HCT116 (cell line): Measurements from ENCODE around the gene MTHFSD. TPM values are rescaled to one million over a fixed set of nuclear protein-coding genes. Genes with fewer than 3 reads are reported as not detected.

Experiments
- ATAC-seq: fragments of 200-7000 bp; cut with Tn5 transposase; 2 replicates; pipeline ENCODE4 v1.9.1; 2020; ENCODE audit warnings: mild to moderate bottlenecking, moderate library complexity
- BruUV-seq: library from RNA; stranded (reverse); fragments of 400-500 nt; replicated peaks from 2 replicates; lab custom pipeline; 2021; lab: Mats Ljungman, UMichigan
- CTCF ChIA-PET: fragments of 300-600 bp; sonication (Branson Sonifier 250); formaldehyde crosslinking; loops from one replicate; lab custom pipeline; 2021; ENCODE audit warnings: antibody characterized with exemption; lab: Charles Lee
- POLR2A ChIA-PET: fragments of 300-600, 350-600 bp; sonication (Branson Sonifier 250); formaldehyde crosslinking; loops from one replicate; lab custom pipeline; 2021; ENCODE audit warnings: antibody characterized with exemption; lab: Charles Lee
- RAD21 ChIA-PET, 2 experiments: fragments of 300-600 bp; sonication (Branson Sonifier 250); formaldehyde crosslinking; loops; one replicate each; lab custom pipeline; 2023; ENCODE audit warnings: low total read pairs in 2 of 2; ENCODE audit not compliant: uncharacterized antibody in 2 of 2, unreplicated experiment in 2 of 2, low non-redundant PET in 1 of 2; lab: Charles Lee
- DNase-seq: peaks from one replicate; pipeline ENCODE4 v3.0.0-alpha.2; 2010; ENCODE audit warnings: low read depth, low spot score
- H2AFZ ChIP-seq: fragments of 200-600 bp; shearing (Covaris generic), sonication (generic); 2 replicates; pipeline ENCODE4 v1.6.1; 2017; ENCODE audit warnings: low read depth, mixed run types, mixed read lengths, antibody characterized with exemption, low read length; ENCODE audit not compliant: poor library complexity, severe bottlenecking
- H3K27ac ChIP-seq: 2 replicates; pipeline ENCODE4 v1.5.1; 2012; ENCODE audit warnings: low read depth, low read length
- H3K27me3 ChIP-seq: fragments of 200-600 bp; sonication (generic); 2 replicates; pipeline ENCODE4 v1.6.1; 2016; ENCODE audit warnings: mixed run types, low read length, mixed read lengths; ENCODE audit not compliant: insufficient read depth
- H3K36me3 ChIP-seq, 2 experiments: fragments of 200-500 bp in 1 of 2; fragments of 200-600 bp in 1 of 2; sonication (Bioruptor generic) in 1 of 2; sonication (generic) in 1 of 2; 2 replicates each; pipeline versions ENCODE4 v1.5.1 to v1.6.1; 2014 to 2016; ENCODE audit warnings: low read length in 2 of 2, inconsistent platforms in 1 of 2, mixed read lengths in 1 of 2, mixed run types in 1 of 2; ENCODE audit not compliant: insufficient read depth in 2 of 2, control insufficient read depth in 1 of 2
- H3K4me1 ChIP-seq, 2 experiments: fragments of 200-600 bp in 1 of 2; sonication (generic) in 1 of 2; 2 replicates each; pipeline versions ENCODE4 v1.5.1 to v1.6.1; 2012 to 2017; ENCODE audit warnings: low read length in 2 of 2, inconsistent platforms in 1 of 2, mild to moderate bottlenecking in 1 of 2, mixed read lengths in 1 of 2, mixed run types in 1 of 2, moderate library complexity in 1 of 2; ENCODE audit not compliant: insufficient read depth in 2 of 2, control insufficient read depth in 1 of 2
- H3K4me2 ChIP-seq: fragments of 200-600 bp; sonication (generic); 2 replicates; pipeline ENCODE4 v1.6.1; 2017; ENCODE audit warnings: mixed run types, low read length, mixed read lengths
- H3K4me3 ChIP-seq, 2 experiments: fragments of 200-600 bp in 1 of 2; sonication (generic) in 1 of 2; replicated peaks in 1 of 2; 2 replicates each; pipeline ENCODE4 v1.5.1; 2011 to 2016; ENCODE audit warnings: low read length in 2 of 2, control low read depth in 1 of 2, low read depth in 1 of 2, mild to moderate bottlenecking in 1 of 2, mixed read lengths in 1 of 2, mixed run types in 1 of 2
- H3K79me2 ChIP-seq: fragments of 200-600 bp; sonication (generic); 2 replicates; pipeline ENCODE4 v1.6.1; 2017; ENCODE audit warnings: mild to moderate bottlenecking, mixed run types, low read length, moderate library complexity, mixed read lengths; ENCODE audit not compliant: insufficient read depth
- H3K9ac ChIP-seq: fragments of 200-600 bp; sonication (generic); 2 replicates; pipeline ENCODE4 v1.6.1; 2016; ENCODE audit warnings: low read length, mixed read lengths
- H3K9me2 ChIP-seq: fragments of 200-600 bp; sonication (generic), shearing (Covaris generic); 2 replicates; pipeline ENCODE4 v1.6.1; 2017; ENCODE audit warnings: mixed run types, mild to moderate bottlenecking, moderate library complexity; ENCODE audit not compliant: insufficient read depth
- H3K9me3 ChIP-seq, 2 experiments: fragments of 200-500 bp in 1 of 2; fragments of 200-600 bp in 1 of 2; sonication (Bioruptor generic) in 1 of 2; sonication (generic) in 1 of 2; 2 replicates each; pipeline ENCODE4 v1.6.1; 2014 to 2017; ENCODE audit warnings: low read length in 2 of 2, mixed read lengths in 2 of 2, inconsistent platforms in 1 of 2, low read depth in 1 of 2, mild to moderate bottlenecking in 1 of 2, mixed run types in 1 of 2, moderate library complexity in 1 of 2; ENCODE audit not compliant: control insufficient read depth in 1 of 2, insufficient read depth in 1 of 2
- H4K20me1 ChIP-seq: fragments of 200-600 bp; sonication (generic), shearing (Covaris generic); 2 replicates; pipeline ENCODE4 v1.6.1; 2017; ENCODE audit warnings: mixed run types, mild to moderate bottlenecking, moderate library complexity; ENCODE audit not compliant: insufficient read depth
- EGR1 ChIP-seq: IDR thresholded peaks from 2 replicates; pipeline ENCODE4 v1.6.1; 2012; ENCODE audit warnings: low read depth
- EZH2 ChIP-seq: fragments of 200-600 bp; sonication (generic); IDR thresholded peaks from 2 replicates; pipeline ENCODE4 v1.6.1; 2017; ENCODE audit warnings: antibody characterized with exemption, mixed run types
- EZH2phosphoT487 ChIP-seq: fragments of 200-600 bp; IDR thresholded peaks from 2 replicates; pipeline ENCODE4 v1.6.1; 2018; ENCODE audit warnings: antibody characterized with exemption, borderline replicate concordance
- MAX ChIP-seq: IDR thresholded peaks from 2 replicates; pipeline ENCODE4 v1.6.1; 2012
- POLR2A ChIP-seq: IDR thresholded peaks from 2 replicates; pipeline ENCODE4 v1.7.0; 2011; ENCODE audit warnings: borderline replicate concordance; ENCODE audit not compliant: insufficient read depth, insufficient read length; ENCODE audit errors: extremely low read depth
- POLR2AphosphoS5 ChIP-seq: IDR thresholded peaks from 2 replicates; pipeline ENCODE4 v1.6.1; 2011; ENCODE audit warnings: mild to moderate bottlenecking, low read depth, low read length, moderate library complexity
- REST ChIP-seq: IDR thresholded peaks from 2 replicates; pipeline ENCODE4 v1.6.1; 2012; ENCODE audit warnings: low read depth
- SRF ChIP-seq: IDR thresholded peaks from 2 replicates; pipeline ENCODE4 v1.6.1; 2012; ENCODE audit warnings: low read depth
- TCF7L2 ChIP-seq: IDR thresholded peaks from 2 replicates; pipeline ENCODE4 v1.7.0; 2011; ENCODE audit warnings: borderline replicate concordance, inconsistent platforms; ENCODE audit not compliant: insufficient read depth, insufficient read length; ENCODE audit errors: extremely low read depth
- YY1 ChIP-seq: IDR thresholded peaks from 2 replicates; pipeline ENCODE4 v1.6.1; 2011; ENCODE audit warnings: low read length, low read depth, moderate library complexity, mild to moderate bottlenecking; ENCODE audit not compliant: insufficient replicate concordance; ENCODE audit errors: extremely low read depth
- ZBTB33 ChIP-seq: IDR thresholded peaks from 2 replicates; pipeline ENCODE4 v1.6.1; 2011; ENCODE audit warnings: mild to moderate bottlenecking, low read length, moderate library complexity; ENCODE audit not compliant: insufficient replicate concordance; ENCODE audit errors: extremely low read depth
- ZNF274 ChIP-seq: fragments of 200-500 bp; sonication (Bioruptor generic); IDR thresholded peaks from 2 replicates; pipeline ENCODE4 v1.6.1; 2014; ENCODE audit warnings: mild to moderate bottlenecking, low read depth, low read length, inconsistent platforms
- intact Hi-C: fragments of 100-400 bp; cut with micrococcal nuclease; formaldehyde crosslinking; loops from 2 replicates; pipeline ENCODE4 v1.10.0; 2022
- total RNA-seq: library from RNA; stranded (reverse); gene quantifications from one replicate; pipeline ENCODE4 v1.2.1, GENCODE V29; 2021; ENCODE audit not compliant: unreplicated experiment

Gene MTHFSD
- total RNA-seq, 1 experiment from 2014 or later, result 33.1 TPM

GRCh38 chr16:86527366-86527765 is 27.7 kb downstream of the MTHFSD start:
- no peaks in the 10 kb centered on the region for H3K36me3 ChIP-seq
- peaks cover 0 to 10% of the 10 kb centered on the region in 2 experiments; a peak in 1 of 4 replicates for H3K4me1 ChIP-seq
- ATAC-seq, result no peak
- no peaks in the 10 kb centered on the region for H3K79me2 ChIP-seq
- no peak overlapping the region for H3K4me3 ChIP-seq
- H3K27me3 ChIP-seq, result no peaks in the 10 kb centered on the region
- TF ChIP-seq EZH2 (no peak), EGR1 (no peak), REST (no peak), POLR2A (no peak), POLR2AphosphoS5 (no peak), SRF (no peak), TCF7L2 (no peak), ZNF274 (no peak), MAX (no peak), ZBTB33 (no peak), EZH2phosphoT487 (no peak), YY1 (no peak)
- no peak overlapping the region for H3K27ac ChIP-seq
- intact Hi-C loops, result no loop called here
- CTCF ChIA-PET, result no interaction called here
- no peaks in the 10 kb centered on the region for H4K20me1 ChIP-seq
- no TSS peak for BruUV-seq
- H2AFZ ChIP-seq, result no peak overlapping the region
- no peaks in the 10 kb centered on the region for H3K9me3 ChIP-seq
- no peak for DNase-seq
- no peak overlapping the region for H3K9ac ChIP-seq
- RAD21 ChIA-PET, result no interaction called here
- no peaks in the 10 kb centered on the region for H3K9me2 ChIP-seq
- POLR2A ChIA-PET, result no interaction called here
- H3K4me2 ChIP-seq, result no peak overlapping the region
